ENCODE results near the gene CAPN3. TPM values are rescaled to one million over a fixed set of nuclear protein-coding genes. Genes with fewer than 3 reads are reported as not detected.

Gene CAPN3
- total RNA-seq, 1 donor from 2014 or later: 7.1 TPM

DNA sequence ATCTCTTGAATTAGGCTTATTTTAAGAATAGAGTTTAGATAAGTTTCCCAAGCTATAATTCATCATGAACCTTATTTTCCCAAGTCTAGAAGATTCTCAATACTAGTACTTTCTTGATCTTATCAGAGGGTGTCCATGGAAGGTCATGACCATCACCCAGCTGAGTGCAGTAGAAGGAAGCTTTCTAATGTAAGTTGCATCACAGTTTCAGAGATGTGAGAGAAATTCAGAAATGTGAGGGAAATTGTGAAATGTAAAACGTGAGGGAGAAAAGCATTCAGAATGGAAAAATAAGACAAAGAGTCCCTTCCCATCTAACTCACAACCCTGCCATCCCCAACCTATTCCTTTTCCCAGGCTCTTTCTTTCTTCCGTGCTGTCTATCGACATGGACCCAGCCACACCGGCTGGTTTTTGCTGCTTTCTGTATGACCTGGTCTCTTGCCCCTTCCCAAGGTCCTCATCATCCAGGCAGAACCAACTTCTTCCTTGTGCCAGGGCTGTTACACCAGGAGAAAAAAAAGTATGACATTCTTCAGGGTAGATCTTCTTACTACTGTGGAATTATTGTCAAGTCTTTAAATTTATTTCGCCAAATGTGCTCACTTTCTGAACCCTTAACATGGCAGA, 6.7 kb downstream of the CAPN3 start:
- H3K27ac ChIP-seq: no peak overlapping the region
- DNase-seq (ENCODE audit: low spot score in 2 of 2): no peak

DNA sequence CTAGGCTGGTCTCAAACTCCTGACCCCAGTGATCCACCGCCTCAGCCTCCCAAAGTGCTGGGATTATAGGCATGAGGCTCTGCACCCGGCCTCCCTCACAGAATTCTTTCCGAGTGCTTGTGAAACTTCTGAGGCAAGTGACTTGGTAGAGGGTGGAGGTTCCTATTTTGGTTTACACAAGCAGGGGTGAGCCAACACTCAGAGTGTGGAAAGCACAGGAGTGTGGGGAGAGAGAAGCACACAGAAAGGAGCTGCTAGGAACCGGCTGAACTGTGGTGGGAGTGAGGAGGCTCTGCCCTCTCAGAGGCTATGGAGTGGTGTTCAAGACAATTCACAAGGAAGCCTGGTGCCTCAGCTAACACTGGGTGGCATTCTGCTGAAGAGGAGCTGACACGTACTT, 7.7 kb downstream of the CAPN3 start:
- DNase-seq (ENCODE audit: low spot score in 2 of 2): peak in 1 of 2 donors; percentile 15
- Histone ChIP-seq H3K4me1 (no peaks in the 10 kb centered on the region), H3K27me3 (no peaks in the 10 kb centered on the region), H3K4me3 (no peak overlapping the region), H3K9me3 (no peaks in the 10 kb centered on the region), H3K36me3 (no peaks in the 10 kb centered on the region), H3K27ac (no peak overlapping the region)
- TF ChIP-seq, protein P1, sequence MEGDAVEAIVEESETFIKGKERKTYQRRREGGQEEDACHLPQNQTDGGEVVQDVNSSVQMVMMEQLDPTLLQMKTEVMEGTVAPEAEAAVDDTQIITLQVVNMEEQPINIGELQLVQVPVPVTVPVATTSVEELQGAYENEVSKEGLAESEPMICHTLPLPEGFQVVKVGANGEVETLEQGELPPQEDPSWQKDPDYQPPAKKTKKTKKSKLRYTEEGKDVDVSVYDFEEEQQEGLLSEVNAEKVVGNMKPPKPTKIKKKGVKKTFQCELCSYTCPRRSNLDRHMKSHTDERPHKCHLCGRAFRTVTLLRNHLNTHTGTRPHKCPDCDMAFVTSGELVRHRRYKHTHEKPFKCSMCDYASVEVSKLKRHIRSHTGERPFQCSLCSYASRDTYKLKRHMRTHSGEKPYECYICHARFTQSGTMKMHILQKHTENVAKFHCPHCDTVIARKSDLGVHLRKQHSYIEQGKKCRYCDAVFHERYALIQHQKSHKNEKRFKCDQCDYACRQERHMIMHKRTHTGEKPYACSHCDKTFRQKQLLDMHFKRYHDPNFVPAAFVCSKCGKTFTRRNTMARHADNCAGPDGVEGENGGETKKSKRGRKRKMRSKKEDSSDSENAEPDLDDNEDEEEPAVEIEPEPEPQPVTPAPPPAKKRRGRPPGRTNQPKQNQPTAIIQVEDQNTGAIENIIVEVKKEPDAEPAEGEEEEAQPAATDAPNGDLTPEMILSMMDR (IDR thresholded peaks at IDR 0.05): no peak
- intact Hi-C loops (cut with DNase I): no loop called here

More for the DNA sequence above, 6.7 kb downstream of the CAPN3 start:
- Histone ChIP-seq H3K4me1 (no peaks in the 10 kb centered on the region), H3K27me3 (no peaks in the 10 kb centered on the region), H3K4me3 (no peak overlapping the region), H3K36me3 (no peaks in the 10 kb centered on the region), H3K9me3 (no peaks in the 10 kb centered on the region)
- TF ChIP-seq, protein P1 (IDR thresholded peaks at IDR 0.05): no peak
- intact Hi-C loops (cut with DNase I): no loop called here

DNA sequence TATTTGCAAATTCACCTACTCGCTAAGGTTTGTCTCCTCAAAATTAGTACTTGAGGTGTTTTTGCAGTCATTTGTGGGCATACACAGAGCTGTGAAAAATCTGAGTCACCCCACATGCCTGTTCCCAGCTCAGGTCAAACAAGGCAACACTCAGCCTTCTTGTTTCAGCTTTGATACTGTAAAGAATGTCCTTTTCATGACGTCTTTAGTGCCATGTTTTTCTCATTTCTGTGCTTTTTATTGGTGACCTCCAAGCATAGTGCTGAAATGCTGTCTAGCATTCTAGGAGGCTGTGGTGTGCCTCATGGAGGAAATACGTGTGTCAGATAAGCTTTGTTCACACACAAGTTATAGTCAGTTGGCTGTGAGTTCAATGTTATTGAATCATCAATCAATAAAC, 8.8 kb downstream of the CAPN3 start:
- intact Hi-C loops (cut with DNase I): no loop called here
- H3K27ac ChIP-seq: no peak overlapping the region

GRCh38 chr15:42371096-42371495, 11.8 kb downstream of the CAPN3 start:
- H3K27me3 ChIP-seq: no peaks in the 10 kb centered on the region
- no peak overlapping the region for H3K4me3 ChIP-seq
- H3K27ac ChIP-seq: no peak overlapping the region
- DNase-seq (ENCODE audit: low spot score in 2 of 2): no peak
- no peaks in the 10 kb centered on the region for H3K36me3 ChIP-seq
- no peaks in the 10 kb centered on the region for H3K4me1 ChIP-seq
- intact Hi-C loops (cut with DNase I): no loop called here
- no peaks in the 10 kb centered on the region for H3K9me3 ChIP-seq
- TF ChIP-seq, protein P1 (IDR thresholded peaks at IDR 0.05): no peak

More for the DNA sequence above, 8.8 kb downstream of the CAPN3 start:
- no peak for DNase-seq (ENCODE audit: low spot score in 2 of 2)
- H3K4me1 ChIP-seq: no peaks in the 10 kb centered on the region
- no peaks in the 10 kb centered on the region for H3K36me3 ChIP-seq
- no peak overlapping the region for H3K4me3 ChIP-seq
- H3K9me3 ChIP-seq: no peaks in the 10 kb centered on the region
- TF ChIP-seq, protein P1 (IDR thresholded peaks at IDR 0.05): no peak
- no peaks in the 10 kb centered on the region for H3K27me3 ChIP-seq

- H3K27me3 ChIP-seq: no peaks in the 10 kb centered on the region
- TF ChIP-seq, protein P1 (IDR thresholded peaks at IDR 0.05): no peak
- H3K4me1 ChIP-seq: no peaks in the 10 kb centered on the region
- no peak overlapping the region for H3K4me3 ChIP-seq
- H3K9me3 ChIP-seq: no peaks in the 10 kb centered on the region
- intact Hi-C loops (cut with DNase I): no loop called here
- no peak for DNase-seq (ENCODE audit: low spot score in 2 of 2)
- no peaks in the 10 kb centered on the region for H3K36me3 ChIP-seq
- H3K27ac ChIP-seq: no peak overlapping the region
These were observed 14.0 kb downstream of the CAPN3 start for GRCh38 chr15:42373274-42373673.

GRCh38 chr15:42373936-42374335, 14.6 kb downstream of the CAPN3 start:
- H3K27me3 ChIP-seq: no peaks in the 10 kb centered on the region
- no peak overlapping the region for H3K27ac ChIP-seq
- no peaks in the 10 kb centered on the region for H3K36me3 ChIP-seq
- H3K9me3 ChIP-seq: no peaks in the 10 kb centered on the region
- intact Hi-C loops (cut with DNase I): no loop called here
- H3K4me1 ChIP-seq: no peaks in the 10 kb centered on the region
- TF ChIP-seq, protein P1 (IDR thresholded peaks at IDR 0.05): no peak
- H3K4me3 ChIP-seq: no peak overlapping the region
- DNase-seq (ENCODE audit: low spot score in 2 of 2): no peak
